AG09309 (cell line): Measurements from ENCODE around the gene CPLX1.

Experiments used
- DNase-seq: peaks from one replicate; pipeline ENCODE4 v3.0.0-alpha.2; 2010; ENCODE audit warnings: low read depth
- H3K4me3 ChIP-seq: 2 replicates; pipeline ENCODE4 v1.5.1; 2011; ENCODE audit warnings: mild to moderate bottlenecking, low read depth, low read length, moderate library complexity; ENCODE audit not compliant: control insufficient read depth
- TF ChIP-seq, protein P1 (sequence below): IDR thresholded peaks from 2 replicates; pipeline ENCODE4 v1.5.1; 2011; ENCODE audit warnings: mild to moderate bottlenecking, low read depth, low read length, inconsistent platforms; ENCODE audit not compliant: insufficient read depth, control insufficient read depth; ENCODE audit errors: missing control alignments

CPLX1 gene

DNA sequence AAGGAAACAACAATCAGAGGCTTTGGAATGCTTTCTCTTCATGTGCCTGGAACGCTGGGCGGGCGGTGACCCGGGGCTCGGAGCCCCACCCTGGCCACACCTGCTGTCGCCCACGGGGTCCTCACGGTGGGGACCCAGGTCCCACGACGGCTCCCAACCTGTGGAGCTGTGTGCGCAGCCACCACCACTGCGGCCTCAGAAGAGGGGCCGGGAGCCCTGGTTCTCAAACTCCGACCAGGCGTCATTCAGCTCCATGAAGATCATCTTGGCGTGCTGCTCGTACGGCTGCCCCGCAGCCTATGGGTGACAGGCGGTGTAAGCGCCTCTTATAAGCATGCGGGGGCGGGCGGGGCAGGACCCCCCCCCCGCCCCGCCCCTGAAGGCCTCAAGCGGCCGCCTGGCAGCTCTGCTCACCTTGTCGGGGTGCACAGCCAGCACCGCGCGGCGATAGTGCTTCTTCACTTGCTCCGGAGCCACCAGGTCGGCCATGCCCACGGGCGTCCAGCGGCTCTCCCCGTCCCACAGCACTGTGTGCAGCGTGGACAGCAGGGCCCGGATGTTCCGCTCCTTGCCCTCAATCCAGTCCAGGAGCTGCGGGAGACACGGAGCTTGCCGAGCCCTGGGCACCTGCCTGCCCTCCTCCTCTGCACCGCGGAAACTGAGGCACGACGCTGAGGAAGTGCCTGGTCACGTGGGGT lies 23.7 kb upstream of the CPLX1 start:
- DNase-seq, result no peak
- TF ChIP-seq, protein P1, sequence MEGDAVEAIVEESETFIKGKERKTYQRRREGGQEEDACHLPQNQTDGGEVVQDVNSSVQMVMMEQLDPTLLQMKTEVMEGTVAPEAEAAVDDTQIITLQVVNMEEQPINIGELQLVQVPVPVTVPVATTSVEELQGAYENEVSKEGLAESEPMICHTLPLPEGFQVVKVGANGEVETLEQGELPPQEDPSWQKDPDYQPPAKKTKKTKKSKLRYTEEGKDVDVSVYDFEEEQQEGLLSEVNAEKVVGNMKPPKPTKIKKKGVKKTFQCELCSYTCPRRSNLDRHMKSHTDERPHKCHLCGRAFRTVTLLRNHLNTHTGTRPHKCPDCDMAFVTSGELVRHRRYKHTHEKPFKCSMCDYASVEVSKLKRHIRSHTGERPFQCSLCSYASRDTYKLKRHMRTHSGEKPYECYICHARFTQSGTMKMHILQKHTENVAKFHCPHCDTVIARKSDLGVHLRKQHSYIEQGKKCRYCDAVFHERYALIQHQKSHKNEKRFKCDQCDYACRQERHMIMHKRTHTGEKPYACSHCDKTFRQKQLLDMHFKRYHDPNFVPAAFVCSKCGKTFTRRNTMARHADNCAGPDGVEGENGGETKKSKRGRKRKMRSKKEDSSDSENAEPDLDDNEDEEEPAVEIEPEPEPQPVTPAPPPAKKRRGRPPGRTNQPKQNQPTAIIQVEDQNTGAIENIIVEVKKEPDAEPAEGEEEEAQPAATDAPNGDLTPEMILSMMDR, result no peak
- H3K4me3 ChIP-seq, result no peak overlapping the region

DNA sequence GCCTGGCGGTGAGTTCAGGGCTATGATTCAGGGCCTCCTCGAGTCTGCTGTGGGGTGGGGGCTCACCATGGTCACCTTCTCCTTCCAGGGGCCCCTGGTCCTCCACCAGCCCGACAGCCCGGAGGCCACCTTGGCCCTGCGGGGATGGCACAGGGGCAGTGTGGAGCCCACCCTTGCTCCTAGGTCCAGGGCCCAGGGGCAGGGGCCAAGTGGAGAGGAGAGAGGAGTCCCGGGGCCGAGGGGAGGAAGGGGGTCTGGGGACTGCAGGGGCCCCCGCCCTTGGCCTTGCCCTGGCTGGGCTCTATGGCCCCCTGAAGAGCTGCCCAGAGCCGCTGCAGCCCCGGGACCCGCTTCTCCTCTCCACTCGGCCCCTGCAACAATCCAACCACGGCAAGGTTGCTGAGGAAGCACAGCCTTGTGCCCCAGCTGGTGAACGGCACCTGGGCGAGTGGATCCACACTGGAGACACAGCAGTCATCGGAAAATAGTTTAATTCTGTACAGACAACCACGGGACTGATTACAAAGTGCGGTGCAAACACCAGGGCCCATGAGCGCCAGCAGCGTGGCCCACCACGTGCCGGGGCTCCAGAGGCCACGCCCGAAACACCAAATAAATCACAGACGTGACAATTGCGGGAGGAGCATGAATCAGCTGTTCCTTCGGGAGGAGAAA lies 23.0 kb upstream of the CPLX1 start:
- no peak for DNase-seq
- TF ChIP-seq, protein P1, result no peak
- no peak overlapping the region for H3K4me3 ChIP-seq

DNA sequence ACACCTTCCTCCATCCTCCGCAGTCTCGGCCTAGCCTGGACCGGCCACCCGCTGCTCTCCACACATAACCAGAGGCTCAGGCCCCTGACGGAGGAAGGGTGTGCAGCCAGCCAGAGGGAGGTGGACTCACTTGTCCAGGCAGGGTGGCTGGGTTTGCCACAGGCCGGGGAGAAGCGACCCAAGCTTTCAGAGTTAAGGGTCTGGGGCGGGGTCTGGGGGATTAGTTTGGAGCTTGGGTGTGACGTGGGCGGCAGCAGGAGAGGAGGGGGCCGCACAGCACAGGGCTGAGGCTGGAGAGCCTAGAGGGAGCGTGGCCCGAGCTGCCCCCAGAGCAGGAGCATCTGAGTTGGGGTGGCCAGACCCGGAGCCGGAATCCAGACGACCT lies 22.4 kb upstream of the CPLX1 start:
- TF ChIP-seq, protein P1, result no peak
- no peak for DNase-seq

DNA sequence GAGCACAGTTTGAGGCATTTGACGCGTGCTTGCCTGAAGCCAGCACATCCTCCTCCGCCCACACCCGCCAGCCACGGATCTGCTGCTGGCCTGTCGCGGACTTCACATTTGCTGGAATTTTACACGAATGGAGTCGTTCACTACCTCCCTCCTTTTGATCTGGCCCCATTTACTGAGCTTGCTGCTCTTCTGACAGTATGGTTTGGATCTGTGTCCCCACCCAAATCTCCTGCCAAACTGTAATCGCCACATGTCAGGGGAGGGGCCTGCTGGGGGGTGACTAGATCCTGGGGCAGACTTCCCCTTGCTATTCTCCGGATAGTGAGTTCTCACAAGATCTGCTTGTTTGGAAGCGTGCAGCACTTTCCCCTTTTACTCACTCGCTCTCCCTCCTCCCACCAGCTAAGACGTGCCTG lies 19.9 kb upstream of the CPLX1 start:
- TF ChIP-seq, protein P1, result no peak
- no peak overlapping the region for H3K4me3 ChIP-seq
- no peak for DNase-seq

More for the DNA sequence above, 22.4 kb upstream of the CPLX1 start:
- no peak overlapping the region for H3K4me3 ChIP-seq

DNA sequence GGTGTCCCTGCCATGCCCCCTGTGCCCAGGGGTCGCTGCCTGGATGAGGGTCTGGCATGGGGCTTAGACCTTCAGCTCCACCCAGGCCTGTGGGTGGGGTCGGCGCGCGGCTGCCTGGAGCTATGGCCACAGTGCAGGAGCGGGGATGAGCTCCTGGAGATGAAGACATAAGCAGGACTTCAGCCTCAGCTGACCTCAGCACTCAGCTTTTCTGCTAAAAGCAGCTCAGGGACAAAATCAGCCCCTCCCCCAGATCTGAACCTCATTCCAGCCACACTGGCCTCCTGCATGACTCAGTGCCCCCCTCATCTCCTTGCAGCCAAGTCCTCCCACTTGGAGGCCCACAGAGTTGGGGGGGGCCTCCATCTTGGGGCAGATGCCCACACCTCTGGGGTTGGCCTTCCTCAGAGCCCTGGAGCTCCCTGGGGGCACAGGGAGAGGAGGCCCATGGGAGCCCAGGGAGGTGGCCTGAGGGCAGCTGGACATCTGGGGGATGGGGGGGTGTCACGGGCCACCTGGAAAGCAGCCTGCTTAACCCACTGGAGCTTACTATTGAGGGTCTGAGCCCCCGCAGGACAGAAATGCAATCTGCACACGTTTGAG lies 19.4 kb upstream of the CPLX1 start:
- no peak overlapping the region for H3K4me3 ChIP-seq
- DNase-seq, result no peak
- TF ChIP-seq, protein P1, result no peak

DNA sequence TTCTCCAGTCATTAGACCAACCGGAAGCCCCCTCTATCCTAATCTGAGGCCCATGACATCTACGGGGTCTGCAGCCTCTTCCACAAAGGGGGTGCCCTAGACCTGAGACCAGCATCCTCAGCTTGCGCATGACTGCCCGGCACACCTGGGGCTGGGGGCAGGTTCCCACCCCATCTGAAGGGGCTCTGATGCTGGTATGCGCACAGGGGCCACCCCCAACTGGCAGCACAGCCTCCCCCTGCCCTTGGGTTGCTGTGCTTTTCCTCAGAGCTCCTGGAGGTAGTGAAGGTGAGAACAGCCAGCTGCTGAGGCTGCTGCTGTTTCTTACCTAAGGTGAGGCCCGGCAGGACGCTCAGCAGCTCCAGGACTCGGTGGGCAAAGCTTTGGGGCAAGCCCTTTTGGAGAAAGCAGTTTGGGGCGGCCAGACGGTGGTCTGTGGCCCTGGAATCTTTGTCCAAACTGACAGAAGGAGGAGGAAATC lies 18.9 kb upstream of the CPLX1 start:
- no peak for DNase-seq
- no peak overlapping the region for H3K4me3 ChIP-seq
- TF ChIP-seq, protein P1, result no peak
